ENCODE measurements around the gene TTC1. TPM values are rescaled to one million over a fixed set of nuclear protein-coding genes. Genes with fewer than 3 reads are reported as not detected.

TTC1 gene
- total RNA-seq, 2 experiments from 2014 or later = 41.6 to 43.0 TPM

DNA sequence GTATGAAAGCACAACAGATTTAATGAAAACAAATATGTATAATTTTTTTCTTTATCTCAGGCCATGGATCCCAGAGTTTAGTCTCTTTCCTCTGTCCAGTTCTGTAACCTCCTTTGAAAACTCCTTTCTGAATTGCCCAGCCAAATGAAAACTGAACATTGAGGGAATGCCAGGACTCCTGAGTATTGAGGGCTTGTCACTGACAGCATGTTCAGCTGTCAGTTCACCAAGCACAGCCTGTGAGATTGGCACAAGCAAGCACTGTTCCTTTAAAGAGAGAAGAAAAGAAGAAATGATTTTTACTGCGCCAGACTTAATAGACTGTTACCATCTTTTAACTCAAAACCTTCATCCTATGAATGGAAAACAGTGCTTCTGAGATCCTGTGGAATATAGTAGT, 27.3 kb downstream of the TTC1 start:
- Mint-ChIP-seq H3K27ac (no peak overlapping the region), H3K27me3 (no peaks in the 10 kb centered on the region), H3K36me3 (ENCODE audit: low read depth) (peaks cover 40% of the 10 kb centered on the region), H3K9me3 (no peaks in the 10 kb centered on the region), H3K4me1 (peaks cover 10% of the 10 kb centered on the region), H3K4me3 (no peak overlapping the region)
- CTCF ChIA-PET = interaction anchor here (1.0 to 1.4 kb wide), 2 partner anchors 11 to 14 kb away, joined by 3 read pairs; no protein-coding TSS in a partner anchor
- no peak for DNase-seq
- POLR2A ChIA-PET = no interaction called here

DNA sequence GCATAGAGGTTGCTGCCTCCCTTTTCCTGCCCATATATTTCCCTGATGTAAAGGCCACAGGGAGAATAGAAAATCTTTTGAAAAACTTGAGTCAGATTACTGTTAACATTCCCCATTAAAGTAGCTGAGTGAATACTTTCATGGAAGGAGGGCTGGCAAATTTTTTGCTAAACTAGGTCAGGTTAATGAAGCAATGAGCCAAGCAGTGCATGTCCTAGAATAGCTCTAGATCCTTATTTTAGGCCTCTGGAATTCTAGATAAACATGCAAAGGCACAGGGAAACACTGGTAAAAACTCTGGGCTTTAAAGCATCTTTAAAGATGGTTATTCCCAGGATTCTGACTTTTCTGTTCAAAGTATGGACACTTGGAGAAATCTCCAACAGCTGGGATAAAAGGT, 27.9 kb downstream of the TTC1 start:
- Mint-ChIP-seq H3K27me3 (no peaks in the 10 kb centered on the region), H3K9me3 (no peaks in the 10 kb centered on the region), H3K4me3 (no peak overlapping the region), H3K4me1 (peaks cover 10% of the 10 kb centered on the region), H3K27ac (no peak overlapping the region), H3K36me3 (ENCODE audit: low read depth) (peaks cover 40% of the 10 kb centered on the region)
- DNase-seq = no peak
- POLR2A ChIA-PET = no interaction called here
- CTCF ChIA-PET = interaction anchor here (1.0 kb wide), 1 partner anchor 15 kb away, joined by 3 read pairs; no protein-coding TSS in a partner anchor

DNA sequence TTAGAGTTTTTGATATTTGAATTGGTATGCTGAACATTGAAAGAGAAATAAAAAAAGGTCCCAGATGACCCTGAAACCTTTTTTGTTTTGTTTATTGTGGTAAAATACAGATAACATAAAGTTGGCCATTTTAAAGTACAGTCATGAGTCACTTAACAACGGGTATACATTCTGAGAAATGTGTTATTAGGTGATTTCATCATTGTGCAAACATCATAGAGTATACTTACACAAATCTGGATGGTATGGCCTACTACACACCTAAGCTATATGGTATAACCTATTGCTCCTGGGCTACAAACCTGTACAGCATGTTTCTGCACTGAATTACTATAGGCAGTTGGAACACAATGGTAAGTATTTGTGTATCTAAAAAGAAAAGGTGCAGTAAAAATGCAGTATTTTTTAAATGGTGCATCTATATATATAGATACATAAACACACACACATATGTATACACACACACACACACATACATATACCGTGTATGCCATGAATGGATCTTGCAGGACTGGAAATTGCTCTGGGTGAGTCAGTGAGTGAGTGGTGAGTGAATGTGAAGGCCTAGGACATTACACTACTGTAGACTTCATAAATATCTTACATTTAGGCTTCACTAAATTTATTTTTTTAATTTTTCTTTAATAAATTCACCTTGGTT, 31.0 kb downstream of the TTC1 start:
- DNase-seq = no peak
- Mint-ChIP-seq H3K27me3 (no peaks in the 10 kb centered on the region), H3K36me3 (ENCODE audit: low read depth) (peaks cover 33% of the 10 kb centered on the region), H3K27ac (no peak overlapping the region), H3K4me3 (no peak overlapping the region), H3K4me1 (peaks cover 13% of the 10 kb centered on the region), H3K9me3 (no peaks in the 10 kb centered on the region)
- POLR2A ChIA-PET = no interaction called here
- CTCF ChIA-PET = interaction anchor here (1.5 kb wide), 1 partner anchor 18 kb away, joined by 7 read pairs; no protein-coding TSS in a partner anchor

DNA sequence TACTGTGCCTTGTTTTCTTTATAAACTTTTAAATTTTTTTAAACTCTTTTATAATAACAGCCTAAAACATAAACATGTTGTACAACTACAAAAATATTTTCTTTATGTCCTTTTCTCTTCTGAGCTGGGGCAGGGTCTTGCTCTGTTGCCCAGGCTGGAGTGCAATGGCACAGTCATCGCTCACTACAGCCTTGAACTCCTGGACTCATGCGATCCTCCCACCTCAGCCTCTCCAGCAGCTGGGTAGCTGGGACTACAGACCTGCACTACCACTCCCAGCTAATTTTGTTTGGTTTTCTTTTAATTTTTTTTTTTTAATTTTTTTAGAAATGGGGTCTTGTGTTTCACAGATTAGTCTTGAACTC, 31.5 kb downstream of the TTC1 start:
- ChIA-PET POLR2A (no interaction called here), CTCF (no interaction called here)

DNA sequence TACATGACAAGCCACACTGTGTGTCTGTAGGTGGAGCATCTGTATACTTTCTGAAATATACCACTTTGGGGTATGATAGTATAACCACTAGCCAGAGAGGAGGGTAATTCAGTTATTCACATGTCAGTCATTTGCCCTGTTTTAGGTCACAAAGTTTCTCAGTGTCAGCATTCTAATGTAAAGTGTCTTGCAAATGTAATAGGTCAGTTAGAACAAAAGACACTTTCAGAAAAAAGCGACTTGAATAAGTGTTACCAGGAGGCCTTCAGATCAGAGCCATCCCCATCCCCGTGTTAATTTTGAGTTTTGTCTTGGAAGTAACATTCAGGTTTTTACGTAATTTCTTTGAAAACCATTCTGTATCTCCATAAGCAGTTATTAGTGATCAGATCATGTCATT, 33.7 kb downstream of the TTC1 start:
- Mint-ChIP-seq H3K27ac (no peak overlapping the region), H3K4me3 (no peak overlapping the region), H3K27me3 (no peaks in the 10 kb centered on the region), H3K9me3 (no peaks in the 10 kb centered on the region), H3K4me1 (peaks cover 7% of the 10 kb centered on the region), H3K36me3 (ENCODE audit: low read depth) (peaks cover 24% of the 10 kb centered on the region)
- no peak for DNase-seq
- ChIA-PET POLR2A (no interaction called here), CTCF (no interaction called here)

More for the DNA sequence above, 31.5 kb downstream of the TTC1 start:
- DNase-seq = no peak
- Mint-ChIP-seq H3K4me3 (no peak overlapping the region), H3K36me3 (ENCODE audit: low read depth) (peaks cover 33% of the 10 kb centered on the region), H3K27ac (no peak overlapping the region), H3K4me1 (peaks cover 9% of the 10 kb centered on the region), H3K9me3 (no peaks in the 10 kb centered on the region), H3K27me3 (no peaks in the 10 kb centered on the region)

DNA sequence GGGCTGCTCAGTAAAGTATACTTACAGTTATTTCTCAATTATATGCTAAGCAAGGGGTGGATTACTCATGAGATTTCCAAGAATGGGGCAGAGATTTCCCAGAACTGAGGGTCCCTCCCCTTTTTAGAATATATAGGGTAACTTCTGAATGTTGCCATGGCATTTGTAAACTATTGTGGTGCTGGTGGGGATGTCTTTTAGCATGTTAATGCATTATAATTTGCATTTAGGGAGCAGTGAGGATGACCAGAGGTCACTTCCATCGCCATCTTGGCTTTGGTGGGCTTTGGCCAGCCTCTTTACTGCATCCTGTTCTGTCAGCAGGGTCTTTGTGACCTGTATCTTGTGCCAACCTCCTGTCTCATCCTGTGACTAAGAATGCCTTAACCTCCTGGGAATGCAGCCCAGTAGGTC, 35.5 kb downstream of the TTC1 start:
- H3K36me3 Mint-ChIP-seq (ENCODE audit: low read depth) = peaks cover 16% of the 10 kb centered on the region
- no peak overlapping the region for H3K4me3 Mint-ChIP-seq
- no peaks in the 10 kb centered on the region for H3K9me3 Mint-ChIP-seq
- CTCF ChIA-PET = no interaction called here
- no peaks in the 10 kb centered on the region for H3K27me3 Mint-ChIP-seq
- POLR2A ChIA-PET = no interaction called here
- peaks cover 7% of the 10 kb centered on the region for H3K4me1 Mint-ChIP-seq
- DNase-seq = no peak
- no peak overlapping the region for H3K27ac Mint-ChIP-seq

DNA sequence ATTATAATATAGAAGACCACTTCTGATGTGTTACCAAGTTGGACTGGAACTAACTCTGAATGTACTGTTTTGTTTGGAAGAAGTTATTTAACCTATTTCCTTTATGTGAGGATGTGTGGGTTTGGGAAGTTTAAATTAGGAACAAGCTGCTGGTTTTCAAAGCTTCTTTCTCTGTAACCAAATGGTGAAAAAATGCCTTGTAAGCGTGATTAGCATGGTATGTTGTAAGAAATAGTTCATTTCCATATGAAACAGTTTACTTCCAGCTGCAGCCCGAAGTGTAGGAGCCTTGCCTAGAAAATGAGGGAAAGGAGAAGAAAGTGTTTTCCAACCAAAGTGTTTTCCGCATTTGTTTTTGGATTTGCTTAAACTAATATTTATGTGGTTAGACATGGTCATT, 36.0 kb downstream of the TTC1 start:
- no peaks in the 10 kb centered on the region for H3K27me3 Mint-ChIP-seq
- peaks cover 20% of the 10 kb centered on the region for H3K36me3 Mint-ChIP-seq (ENCODE audit: low read depth)

DNA sequence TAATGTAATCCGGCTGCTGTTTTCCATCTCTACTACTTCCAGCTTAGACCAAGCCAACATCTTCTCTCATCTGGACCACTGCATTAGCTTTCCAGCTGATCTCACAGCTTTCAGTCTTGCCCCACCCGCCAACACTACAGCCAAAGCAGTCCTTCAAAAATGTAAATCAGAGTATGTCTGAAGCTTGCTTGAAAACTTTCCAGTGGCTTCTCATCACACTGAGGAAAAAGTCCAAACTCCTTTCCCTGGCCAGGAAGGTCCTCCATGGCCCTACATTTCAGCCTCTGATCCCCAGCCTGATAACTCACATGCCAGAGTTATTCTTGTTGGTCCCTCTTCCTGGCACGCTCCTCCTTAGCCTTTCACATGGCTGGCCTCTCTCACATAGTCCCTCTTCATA, 38.5 kb downstream of the TTC1 start:
- Mint-ChIP-seq H3K9me3 (no peaks in the 10 kb centered on the region), H3K27ac (no peak overlapping the region), H3K4me3 (no peak overlapping the region), H3K4me1 (peaks cover 7% of the 10 kb centered on the region), H3K36me3 (ENCODE audit: low read depth) (peaks cover 30% of the 10 kb centered on the region), H3K27me3 (no peaks in the 10 kb centered on the region)
- ChIA-PET CTCF (no interaction called here), POLR2A (no interaction called here)
- no peak for DNase-seq

More for the DNA sequence above, 36.0 kb downstream of the TTC1 start:
- ChIA-PET CTCF (no interaction called here), POLR2A (interaction anchor here (0.6 kb wide), 1 partner anchor 46 kb away, joined by 3 read pairs; no protein-coding TSS in a partner anchor)
- peaks cover 7% of the 10 kb centered on the region for H3K4me1 Mint-ChIP-seq
- no peak overlapping the region for H3K4me3 Mint-ChIP-seq
- no peaks in the 10 kb centered on the region for H3K9me3 Mint-ChIP-seq
- H3K27ac Mint-ChIP-seq = no peak overlapping the region
- no peak for DNase-seq

DNA sequence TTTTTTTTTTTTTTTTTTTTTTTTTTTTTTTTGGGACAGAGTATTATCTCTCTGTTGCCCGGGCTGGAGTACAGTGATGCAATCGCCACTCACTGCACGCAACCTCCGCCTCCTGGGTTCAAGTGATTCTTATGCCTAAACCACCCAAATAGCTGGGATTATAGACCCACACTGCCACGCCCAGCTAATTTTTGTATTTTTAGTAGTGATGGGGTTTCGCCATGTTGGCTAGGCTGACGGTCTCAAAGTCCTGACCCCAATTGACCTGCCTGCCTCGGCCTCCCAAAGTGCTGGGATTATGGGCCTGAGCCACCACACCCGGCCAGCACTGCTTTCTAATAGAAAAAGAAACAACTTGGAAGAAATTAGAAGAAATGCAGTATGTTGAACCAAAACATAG, 39.2 kb downstream of the TTC1 start:
- H3K36me3 Mint-ChIP-seq (ENCODE audit: low read depth) = peaks cover 36% of the 10 kb centered on the region
- H3K9me3 Mint-ChIP-seq = no peaks in the 10 kb centered on the region

DNA sequence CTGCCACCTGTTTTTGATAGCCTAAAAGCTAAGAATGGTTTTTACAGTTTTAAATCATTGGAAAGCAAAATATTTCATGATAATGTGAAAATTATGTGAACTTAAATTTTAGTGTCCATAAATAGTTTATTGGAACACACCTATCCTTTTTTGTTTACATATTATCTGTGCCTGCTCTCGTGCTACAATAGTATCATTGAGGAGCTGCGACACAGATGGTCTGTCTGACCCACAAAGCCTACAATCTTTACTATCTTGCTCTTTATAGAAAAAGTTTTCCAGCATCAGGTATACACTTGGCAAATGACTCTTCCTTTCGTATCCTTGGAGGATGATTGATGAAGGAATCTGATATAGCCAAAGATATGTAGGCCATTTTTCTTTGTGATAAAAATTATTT, 40.2 kb downstream of the TTC1 start:
- ChIA-PET POLR2A (no interaction called here), CTCF (no interaction called here)

More for the DNA sequence above, 39.2 kb downstream of the TTC1 start:
- no peak for DNase-seq
- Mint-ChIP-seq H3K27ac (no peak overlapping the region), H3K4me3 (no peak overlapping the region), H3K4me1 (peaks cover 7% of the 10 kb centered on the region), H3K27me3 (no peaks in the 10 kb centered on the region)
- ChIA-PET POLR2A (no interaction called here), CTCF (interaction anchor here (0.6 kb wide), 1 partner anchor 353 kb away, joined by 3 read pairs; no protein-coding TSS in a partner anchor)

DNA sequence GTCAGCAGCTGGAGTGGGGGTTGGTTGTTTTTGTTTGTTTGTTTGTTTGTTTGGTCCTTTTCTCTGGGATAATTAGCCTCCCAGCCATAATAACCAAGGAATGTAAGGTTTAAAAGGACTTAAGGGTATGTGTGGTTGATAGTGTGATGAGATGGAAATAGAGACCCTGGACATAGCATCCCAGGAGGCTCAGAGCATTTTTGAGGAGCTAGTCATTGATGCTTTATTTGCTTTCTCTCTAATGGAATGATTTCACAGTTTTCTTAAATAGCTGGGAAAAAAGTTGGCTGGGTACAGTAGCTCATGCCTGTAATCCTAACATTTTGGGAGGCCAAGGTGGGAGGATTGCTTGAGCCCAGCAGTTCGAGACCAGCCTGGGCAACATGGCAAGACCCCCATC, 45.1 kb downstream of the TTC1 start:
- Mint-ChIP-seq H3K27me3 (no peaks in the 10 kb centered on the region), H3K9me3 (no peaks in the 10 kb centered on the region), H3K4me1 (no peaks in the 10 kb centered on the region), H3K27ac (no peak overlapping the region), H3K36me3 (ENCODE audit: low read depth) (peaks cover 54% of the 10 kb centered on the region), H3K4me3 (no peak overlapping the region)
- DNase-seq = no peak
- POLR2A ChIA-PET = interaction anchor here (1.1 kb wide), 1 partner anchor 9 kb away, joined by 3 read pairs; no protein-coding TSS in a partner anchor
- CTCF ChIA-PET = interaction anchor here (1.2 to 1.3 kb wide), 2 partner anchors 27 to 32 kb away, joined by 3 to 5 read pairs; no protein-coding TSS in a partner anchor

More for the DNA sequence above, 40.2 kb downstream of the TTC1 start:
- H3K9me3 Mint-ChIP-seq = no peaks in the 10 kb centered on the region
- no peak for DNase-seq
- H3K4me1 Mint-ChIP-seq = peaks cover 6% of the 10 kb centered on the region
- no peaks in the 10 kb centered on the region for H3K27me3 Mint-ChIP-seq
- no peak overlapping the region for H3K4me3 Mint-ChIP-seq
- no peak overlapping the region for H3K27ac Mint-ChIP-seq
- H3K36me3 Mint-ChIP-seq (ENCODE audit: low read depth) = peaks cover 41% of the 10 kb centered on the region

DNA sequence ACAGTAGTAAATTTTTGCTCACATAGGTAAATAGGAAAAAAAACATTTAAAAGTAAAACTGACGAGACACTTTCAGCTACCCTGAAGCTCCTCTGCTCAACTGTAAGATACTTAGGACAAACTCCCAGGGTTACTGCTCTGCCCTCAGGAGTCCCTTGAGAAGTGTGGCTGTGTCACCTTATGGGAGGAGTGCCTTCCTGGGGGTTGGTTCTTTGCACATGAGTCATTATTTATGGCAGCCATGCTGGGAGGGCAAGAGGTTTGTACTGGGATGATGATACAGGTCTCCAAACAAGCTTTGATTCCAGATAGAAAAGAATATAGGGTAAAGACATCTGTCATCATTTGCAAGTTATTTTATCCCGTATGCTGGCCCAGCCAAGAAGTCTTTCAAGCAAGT, 45.9 kb downstream of the TTC1 start:
- no peak overlapping the region for H3K4me3 Mint-ChIP-seq
- POLR2A ChIA-PET = interaction anchor here (1.3 to 1.4 kb wide), 2 partner anchors 18 to 46 kb away, joined by 4 read pairs; partner anchors contain the start of gene TTC1
- H3K27ac Mint-ChIP-seq = no peak overlapping the region
- H3K4me1 Mint-ChIP-seq = no peaks in the 10 kb centered on the region
- peaks cover 48% of the 10 kb centered on the region for H3K36me3 Mint-ChIP-seq (ENCODE audit: low read depth)
- no peaks in the 10 kb centered on the region for H3K27me3 Mint-ChIP-seq
- DNase-seq = no peak
- no peaks in the 10 kb centered on the region for H3K9me3 Mint-ChIP-seq
- CTCF ChIA-PET = interaction anchor here (0.5 to 2.1 kb wide), 3 partner anchors 9 to 33 kb away, joined by 3 to 7 read pairs (median 4); no protein-coding TSS in a partner anchor

DNA sequence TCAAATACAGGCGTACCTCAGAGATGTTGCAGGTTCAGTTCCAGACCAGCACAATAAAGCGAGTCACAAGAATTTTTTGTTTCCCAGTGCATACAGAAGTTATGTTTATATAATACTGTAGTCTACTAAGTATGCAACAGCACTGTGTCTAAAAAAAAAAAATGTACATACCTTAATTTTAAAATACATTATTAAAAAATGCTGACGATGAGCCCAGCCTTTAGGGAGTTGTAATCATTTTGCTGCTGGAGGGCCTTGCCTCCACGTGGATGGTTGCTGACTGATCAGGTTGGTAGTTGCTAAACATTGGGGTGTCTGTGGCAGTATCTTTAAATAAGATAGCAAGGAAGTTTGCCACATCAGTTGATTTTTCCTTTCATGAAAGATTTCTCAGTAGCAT, 48.3 kb downstream of the TTC1 start:
- CTCF ChIA-PET = no interaction called here

DNA sequence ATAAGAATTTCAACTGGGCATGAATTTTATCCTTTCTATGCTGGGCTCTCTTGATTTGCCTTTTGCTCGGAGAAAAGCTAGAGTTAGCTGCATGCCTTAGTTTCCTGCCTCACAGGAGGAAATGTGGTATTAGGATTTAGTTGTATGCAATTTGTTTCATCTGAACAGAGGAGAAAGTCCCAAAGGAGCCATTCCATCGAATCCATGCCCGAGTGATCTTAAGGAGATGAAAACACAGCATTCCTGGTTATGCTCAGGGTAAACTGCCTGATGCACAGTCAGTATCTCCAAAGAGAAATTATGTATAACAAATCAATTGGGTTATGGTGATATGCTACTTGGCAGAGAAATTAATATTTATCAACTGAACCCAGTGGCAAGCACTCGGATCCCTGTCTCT, 51.1 kb downstream of the TTC1 start:
- no peaks in the 10 kb centered on the region for H3K27me3 Mint-ChIP-seq
- no peak overlapping the region for H3K27ac Mint-ChIP-seq
- no peak for DNase-seq
- no peaks in the 10 kb centered on the region for H3K4me1 Mint-ChIP-seq
- ChIA-PET CTCF (no interaction called here), POLR2A (no interaction called here)
- H3K4me3 Mint-ChIP-seq = no peak overlapping the region
- no peaks in the 10 kb centered on the region for H3K9me3 Mint-ChIP-seq
- peaks cover 30% of the 10 kb centered on the region for H3K36me3 Mint-ChIP-seq (ENCODE audit: low read depth)

More for the DNA sequence above, 48.3 kb downstream of the TTC1 start:
- no peak overlapping the region for H3K4me3 Mint-ChIP-seq
- no peaks in the 10 kb centered on the region for H3K9me3 Mint-ChIP-seq
- H3K4me1 Mint-ChIP-seq = no peaks in the 10 kb centered on the region
- H3K27ac Mint-ChIP-seq = no peak overlapping the region
- H3K36me3 Mint-ChIP-seq (ENCODE audit: low read depth) = peaks cover 39% of the 10 kb centered on the region
- no peaks in the 10 kb centered on the region for H3K27me3 Mint-ChIP-seq
- POLR2A ChIA-PET = interaction anchor here (0.8 kb wide), 1 partner anchor 48 kb away, joined by 3 read pairs; the partner anchor contains the start of gene TTC1
- DNase-seq = no peak

All from activated CD4-positive, alpha-beta memory T cell treated with anti-CD3 and anti-CD28 coated beads, Interleukin-2, amount 10 ng/mL, durations not matched to agents 7 days and 5 days (primary cell).